Cardiac muscle cell (in vitro differentiated cells and primary cell): ENCODE measurements around the gene CREB3L2. TPM values are rescaled to one million over a fixed set of nuclear protein-coding genes. Genes with fewer than 3 reads are reported as not detected.

Source experiments
- DNase-seq, 2 donors: peaks; one replicate each; pipeline versions ENCODE4 v3.0.0 to v3.0.0-alpha.2; 2010 to 2017; ENCODE audit warnings: low read depth in 1 of 2, low spot score in 1 of 2
- H3K27ac ChIP-seq: fragments of 200-600 bp; sonication (generic); 2 replicates; pipeline ENCODE4 v1.5.1; 2016
- H3K27me3 ChIP-seq: fragments of 200-600 bp; sonication (generic); 2 replicates; pipeline ENCODE4 v1.6.0; 2016; ENCODE audit warnings: control low read depth
- H3K36me3 ChIP-seq: fragments of 200-600 bp; sonication (generic); 2 replicates; pipeline ENCODE4 v1.5.1; 2016; ENCODE audit warnings: control low read depth
- H3K4me1 ChIP-seq: fragments of 200-600 bp; sonication (generic); 2 replicates; pipeline ENCODE4 v1.8.1; 2017; ENCODE audit warnings: low read depth, mild to moderate bottlenecking, mixed run types
- H3K4me3 ChIP-seq: fragments of 200-600 bp; sonication (generic); 2 replicates; pipeline ENCODE4 v1.5.1; 2016; ENCODE audit warnings: mild to moderate bottlenecking
- H3K9me3 ChIP-seq: fragments of 200-600 bp; sonication (generic); 2 replicates; pipeline ENCODE4 v1.5.1; 2017; ENCODE audit warnings: low read depth, mild to moderate bottlenecking, control low read depth
- CTCF ChIP-seq: IDR thresholded peaks from 2 replicates; pipeline ENCODE4 v1.5.1; 2012; ENCODE audit warnings: low read depth, mild to moderate bottlenecking, low read length
- polyA plus RNA-seq: library from polyadenylated mRNA; unstranded; fragments of >200 nt; fragmentation: Nextera tagmentation; extraction: Ambion mirVana; gene quantifications from 2 replicates; pipeline ENCODE4 v1.2.1, GENCODE V29; 2016
- total RNA-seq: library from RNA; depleted of rRNA; stranded (reverse); fragments of >200 nt; gene quantifications from 2 replicates; pipeline ENCODE4 v1.2.3, GENCODE V29; 2016

Gene CREB3L2
- total and polyA plus RNA-seq, 2 experiments from 2014 or later = 22.1 to 24.3 TPM

GRCh38 chr7:137870078-137870477, 131.8 kb downstream of the CREB3L2 start:
- no peaks in the 10 kb centered on the region for H3K9me3 ChIP-seq
- H3K36me3 ChIP-seq = no peaks in the 10 kb centered on the region
- TF ChIP-seq CTCF = no peak
- no peaks in the 10 kb centered on the region for H3K27me3 ChIP-seq
- peaks cover 12% of the 10 kb centered on the region for H3K4me1 ChIP-seq
- DNase-seq = no peak
- no peak overlapping the region for H3K27ac ChIP-seq
- no peak overlapping the region for H3K4me3 ChIP-seq

GRCh38 chr7:137869260-137869659, 132.6 kb downstream of the CREB3L2 start:
- no peak for DNase-seq
- no peaks in the 10 kb centered on the region for H3K36me3 ChIP-seq
- H3K4me3 ChIP-seq = no peak overlapping the region
- H3K4me1 ChIP-seq = peaks cover 12% of the 10 kb centered on the region
- H3K9me3 ChIP-seq = no peaks in the 10 kb centered on the region
- no peaks in the 10 kb centered on the region for H3K27me3 ChIP-seq
- TF ChIP-seq CTCF = no peak
- no peak overlapping the region for H3K27ac ChIP-seq

GRCh38 chr7:137867289-137867688, 134.6 kb downstream of the CREB3L2 start:
- no peaks in the 10 kb centered on the region for H3K27me3 ChIP-seq
- DNase-seq = peak in 1 of 2 donors; percentile 17
- H3K36me3 ChIP-seq = no peaks in the 10 kb centered on the region
- peaks cover 12% of the 10 kb centered on the region for H3K4me1 ChIP-seq
- H3K27ac ChIP-seq = peak overlapping the region; percentile 56
- no peak overlapping the region for H3K4me3 ChIP-seq
- no peak for TF ChIP-seq CTCF
- H3K9me3 ChIP-seq = no peaks in the 10 kb centered on the region

GRCh38 chr7:137865764-137866163, 136.1 kb downstream of the CREB3L2 start:
- no peaks in the 10 kb centered on the region for H3K27me3 ChIP-seq
- no peaks in the 10 kb centered on the region for H3K9me3 ChIP-seq
- no peak for TF ChIP-seq CTCF
- no peaks in the 10 kb centered on the region for H3K36me3 ChIP-seq
- DNase-seq = no peak
- no peak overlapping the region for H3K4me3 ChIP-seq
- H3K4me1 ChIP-seq = peaks cover 12% of the 10 kb centered on the region
- no peak overlapping the region for H3K27ac ChIP-seq

- Histone ChIP-seq H3K36me3 (no peaks in the 10 kb centered on the region), H3K27ac (peak overlapping the region; percentile 49), H3K4me1 (peaks cover 11% of the 10 kb centered on the region), H3K9me3 (no peaks in the 10 kb centered on the region), H3K4me3 (no peak overlapping the region), H3K27me3 (no peaks in the 10 kb centered on the region)
- no peak for DNase-seq
- TF ChIP-seq CTCF = no peak
Measured at GRCh38 chr7:137862964-137863363, 138.9 kb downstream of the CREB3L2 start.

GRCh38 chr7:137862358-137862757, 139.5 kb downstream of the CREB3L2 start:
- H3K9me3 ChIP-seq = no peaks in the 10 kb centered on the region
- no peak for TF ChIP-seq CTCF
- no peak for DNase-seq
- H3K4me1 ChIP-seq = peaks cover 5% of the 10 kb centered on the region
- H3K36me3 ChIP-seq = no peaks in the 10 kb centered on the region
- no peaks in the 10 kb centered on the region for H3K27me3 ChIP-seq
- H3K4me3 ChIP-seq = no peak overlapping the region
- peak overlapping the region; percentile 49 for H3K27ac ChIP-seq
